ENCODE data around the gene NR2F2.

The NR2F2 gene

DNA sequence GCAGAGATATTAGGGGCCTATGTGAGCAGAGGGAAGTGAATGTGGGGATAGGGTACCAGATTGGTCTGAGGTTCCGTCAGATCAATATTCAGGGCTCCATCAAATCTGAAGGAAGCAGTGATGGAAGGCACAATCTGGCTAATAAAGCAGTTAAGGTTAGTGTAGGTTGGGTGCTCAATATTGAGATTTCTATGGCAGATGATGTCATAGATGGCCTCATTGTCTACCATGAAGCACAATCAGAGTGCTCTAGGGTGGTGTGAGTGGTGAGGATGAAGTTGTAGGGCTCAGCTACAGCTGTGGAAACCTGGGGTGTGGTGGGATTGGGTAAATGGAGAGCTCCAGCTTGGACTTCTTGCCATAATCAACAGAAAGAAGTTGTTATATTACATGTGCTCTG lies 58.2 kb downstream of the NR2F2 start:
- no peak for DNase-seq (ENCODE audit: low spot score)
- TF ChIP-seq CTCF (IDR thresholded peaks at IDR 0.05), result no peak
- Histone ChIP-seq H3K4me3 (no peak overlapping the region), H3K27ac (no peak overlapping the region)

All from coronary artery (tissue), 2 donors.